Activated CD4-positive, alpha-beta T cell treated with anti-CD3 and anti-CD28 coated beads, Interleukin-2, amount 50 U/mL, for 24 hours (primary cell): ENCODE measurements around the gene RGS1.

Experiments used
- DNase-seq, 2 donors: peaks; one replicate each; pipeline ENCODE4 v3.0.0-alpha.2; 2020; ENCODE audit warnings: low read depth in 1 of 2, low spot score in 1 of 2

The RGS1 gene

GRCh38 chr1:192615055-192615454 is 39.5 kb downstream of the RGS1 start:
- no peak for DNase-seq

- no peak for DNase-seq
Observed at GRCh38 chr1:192620071-192620635, 44.6 kb downstream of the RGS1 start.

DNA sequence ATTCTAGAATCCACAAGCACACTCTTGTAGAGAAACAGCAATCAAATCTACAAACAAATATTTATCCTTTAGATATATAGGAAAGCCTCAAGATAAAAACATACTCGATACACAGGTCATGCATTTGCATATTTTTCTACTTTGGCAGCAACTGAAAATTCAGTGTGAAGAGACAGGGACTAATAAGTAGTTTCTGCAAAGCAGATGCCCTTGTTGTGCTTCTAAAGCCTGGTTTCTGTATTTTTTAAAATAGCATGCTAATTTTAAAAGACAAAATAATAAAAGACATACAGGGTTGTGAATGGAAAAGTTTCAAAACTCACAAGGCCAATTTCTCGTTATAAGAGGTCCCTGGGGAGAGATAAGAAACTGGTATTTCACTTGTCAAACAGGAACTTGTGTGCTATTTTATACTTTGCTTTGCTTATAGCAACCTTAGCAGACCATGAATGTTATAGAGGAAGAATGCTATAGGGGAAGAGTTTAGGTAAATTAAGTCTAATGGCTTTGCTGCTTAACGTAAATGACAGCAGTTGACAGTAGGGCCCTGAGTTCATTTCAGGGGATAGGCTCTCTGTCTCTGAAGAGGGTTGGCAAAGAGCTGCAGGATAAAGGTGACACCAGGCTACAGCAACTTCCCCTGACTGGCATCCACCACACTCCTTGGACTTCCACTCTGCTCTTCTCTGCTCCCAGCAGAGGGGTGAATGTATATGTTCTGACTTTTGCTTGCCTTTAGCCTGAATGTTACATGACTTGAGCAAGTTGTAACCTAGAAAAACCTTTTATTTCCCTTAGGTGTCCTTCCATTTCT is 51.0 kb downstream of the RGS1 start:
- DNase-seq = no peak

DNA sequence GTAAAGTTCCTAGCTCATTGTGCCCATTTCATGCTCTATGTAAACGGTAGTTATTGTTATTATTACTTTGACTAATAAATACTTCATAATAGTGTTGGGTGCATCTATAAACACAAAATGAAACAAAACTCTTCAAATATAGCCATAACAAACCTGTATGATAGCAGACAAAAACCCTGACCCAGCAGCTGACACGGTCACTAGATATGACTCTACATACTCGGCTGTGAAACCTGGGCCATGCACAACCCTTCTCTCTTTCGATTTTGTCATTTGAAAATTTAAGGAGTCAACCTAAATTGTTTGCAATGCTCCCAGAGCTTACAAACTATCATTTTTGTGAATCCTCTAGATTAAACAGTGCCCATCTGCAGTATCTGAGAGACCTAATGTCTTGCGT is 52.3 kb downstream of the RGS1 start:
- DNase-seq = no peak

DNA sequence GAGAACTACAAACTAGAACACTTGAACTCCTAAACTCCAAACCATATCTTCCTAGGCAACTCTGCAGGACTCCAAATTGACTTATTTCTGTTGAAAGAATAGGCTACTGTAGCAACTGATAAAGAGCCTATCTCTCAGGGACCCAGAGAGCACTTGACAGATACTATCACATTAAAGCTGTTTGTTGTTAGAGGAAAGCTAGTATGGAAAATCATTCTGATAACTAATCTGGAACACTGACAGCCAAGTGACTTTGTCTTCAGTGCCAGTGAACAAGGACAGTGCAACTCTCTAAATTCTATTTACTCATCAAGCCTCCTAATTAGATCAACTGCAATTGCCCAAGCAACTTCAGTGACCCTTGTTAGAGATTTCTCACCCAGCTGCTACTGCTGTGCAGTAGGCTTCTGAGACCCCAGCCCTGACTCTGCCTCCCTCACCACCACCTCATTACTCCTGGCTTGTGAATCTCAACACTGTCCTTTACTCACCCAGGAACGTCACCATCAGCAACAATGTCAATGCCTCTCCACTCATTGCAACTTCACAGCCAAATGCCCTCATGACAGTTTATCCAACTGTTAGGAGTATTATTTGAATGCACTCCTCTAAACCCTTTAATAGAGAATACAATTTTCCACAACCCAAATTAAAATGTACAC is 53.0 kb downstream of the RGS1 start:
- no peak for DNase-seq

DNA sequence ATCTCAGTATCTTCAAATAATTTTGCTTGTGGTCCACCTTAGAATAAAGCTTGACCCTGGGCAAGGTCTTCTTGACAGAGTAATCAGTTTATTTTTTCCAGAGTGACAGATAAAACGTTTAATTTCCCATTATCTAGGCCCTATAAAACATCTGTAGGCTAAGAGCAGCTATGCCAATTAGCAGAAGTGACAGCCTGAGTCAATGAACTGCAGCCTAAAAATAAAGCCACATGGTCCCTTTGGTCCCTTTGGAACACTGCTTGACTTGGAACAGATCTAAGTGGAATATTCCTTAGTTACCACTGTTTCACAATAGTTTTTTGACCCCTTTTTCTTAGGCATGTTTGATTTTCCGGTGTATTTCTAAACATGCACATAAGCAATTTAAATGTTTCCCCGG is 54.0 kb downstream of the RGS1 start:
- DNase-seq = no peak
